ENCODE results near the gene FHL3. TPM values are rescaled to one million over a fixed set of nuclear protein-coding genes. Genes with fewer than 3 reads are reported as not detected.

The FHL3 gene
- polyA plus RNA-seq, 2 of the 4 experiments (the other 2 are of a cell fraction): 1.4 to 5.4 TPM

- ChIA-PET CTCF (interaction anchor here (1.0 to 1.1 kb wide), 2 partner anchors 13 to 19 kb away, joined by 3 read pairs; no protein-coding TSS in a partner anchor), POLR2A (no interaction called here)
- DNase-seq (ENCODE audit: low read depth in 1 of 2, low spot score in 1 of 2) (no peak), ATAC-seq (no peak), FAIRE-seq (no peak)
- H3K27ac ChIP-seq: no peak overlapping the region
- no peak overlapping the region for H3K4me2 ChIP-seq
- H3K4me3 ChIP-seq: no peak overlapping the region
- WGBS (ENCODE audit: missing lambda C conversion rate): 31% methylated on average over 3 of the region's 3 CpGs
- TF ChIP-seq SREBF2 (IDR thresholded peaks at IDR 0.05) (no peak), NFE2L2 (conservative IDR thresholded peaks at IDR 0.05; ENCODE audit: low read length) (no peak), EHF (CRISPR knock-in tag; IDR thresholded peaks at IDR 0.05) (no peak), JUN (IDR thresholded peaks at IDR 0.05) (no peak)
- no peaks in the 10 kb centered on the region for H3K9me3 ChIP-seq
- no peaks in the 10 kb centered on the region for H3K4me1 ChIP-seq
These were observed 47.6 kb upstream of the FHL3 start for GRCh38 chr1:38052750-38053415.

- 43% methylated on average over 9 of the region's 9 CpGs for WGBS (ENCODE audit: missing lambda C conversion rate)
- POLR2A ChIA-PET: no interaction called here
- FAIRE-seq (no peak), ATAC-seq (no peak), DNase-seq (ENCODE audit: low read depth in 1 of 2, low spot score in 1 of 2) (no peak)
- no peak overlapping the region for H3K4me2 ChIP-seq
- H3K27ac ChIP-seq: no peak overlapping the region
- TF ChIP-seq CTCF (IDR thresholded peaks at IDR 0.05) (no peak), SREBF2 (IDR thresholded peaks at IDR 0.05) (no peak), ZNF302 (CRISPR knock-in tag; IDR thresholded peaks at IDR 0.05) (no peak), MAZ (IDR thresholded peaks at IDR 0.05; ENCODE audit: borderline replicate concordance, low read depth, low read length) (no peak), MAFK (IDR thresholded peaks at IDR 0.05; ENCODE audit: partially characterized antibody) (no peak), HOXB5 (CRISPR knock-in tag; IDR thresholded peaks at IDR 0.05) (no peak), ELK1 (IDR thresholded peaks at IDR 0.05; ENCODE audit: low read depth, low read length) (no peak), CBX8 (IDR thresholded peaks at IDR 0.05) (no peak), EP300 (IDR thresholded peaks at IDR 0.05) (no peak), BCL3 (IDR thresholded peaks at IDR 0.05) (no peak), JUN (IDR thresholded peaks at IDR 0.05) (no peak), MAX (IDR thresholded peaks at IDR 0.05) (no peak), PBX3 (IDR thresholded peaks at IDR 0.05) (no peak), POLR2A (IDR thresholded peaks at IDR 0.05; ENCODE audit: low read length) (no peak), HMGXB4 (CRISPR knock-in tag; IDR thresholded peaks at IDR 0.05; ENCODE audit: borderline replicate concordance) (no peak), TFCP2L1 (CRISPR knock-in tag; IDR thresholded peaks at IDR 0.05) (no peak), JUNB (IDR thresholded peaks at IDR 0.05) (no peak), SMC3 (IDR thresholded peaks at IDR 0.05) (no peak), FOXS1 (CRISPR knock-in tag; IDR thresholded peaks at IDR 0.05) (no peak)
- no peak overlapping the region for H3K4me3 ChIP-seq
- no peaks in the 10 kb centered on the region for H3K9me3 ChIP-seq
- H3K4me1 ChIP-seq: peaks cover 2% of the 10 kb centered on the region; the same call in 1 of the 3 replicates
- CTCF ChIA-PET: no interaction called here
These were observed 45.8 kb upstream of the FHL3 start for GRCh38 chr1:38051079-38051543.
